Skeletal muscle satellite cell (primary cell): ENCODE data around the gene ZFP64.

Experiments
- H3K27me3 ChIP-seq: 2 replicates; pipeline ENCODE4 v1.7.0; 2013; ENCODE audit warnings: low read length; ENCODE audit not compliant: control insufficient read depth, insufficient read depth
- H3K36me3 ChIP-seq: 2 replicates; pipeline ENCODE4 v1.7.0; 2013; ENCODE audit warnings: mild to moderate bottlenecking, control low read depth, low read length; ENCODE audit not compliant: insufficient read depth
- H3K4me1 ChIP-seq: 2 replicates; pipeline ENCODE4 v1.7.0; 2013; ENCODE audit warnings: low read length; ENCODE audit not compliant: control insufficient read depth, insufficient read depth
- H3K4me2 ChIP-seq: 2 replicates; pipeline ENCODE4 v1.7.0; 2013; ENCODE audit warnings: mild to moderate bottlenecking, low read length
- H3K4me3 ChIP-seq: 2 replicates; pipeline ENCODE4 v1.7.0; 2013; ENCODE audit warnings: low read length
- H3K9ac ChIP-seq: 2 replicates; pipeline ENCODE4 v1.7.0; 2013; ENCODE audit warnings: mild to moderate bottlenecking, low read depth, low read length, moderate library complexity
- H3K9me3 ChIP-seq: replicated peaks from 2 replicates; pipeline ENCODE4 v1.7.0; 2013; ENCODE audit warnings: mild to moderate bottlenecking, control low read depth, low read length

Gene ZFP64

GRCh38 chr20:52127309-52127708 lies 64.3 kb downstream of the ZFP64 start:
- no peaks in the 10 kb centered on the region for H3K9me3 ChIP-seq
- H3K4me3 ChIP-seq = no peak overlapping the region
- H3K36me3 ChIP-seq = no peaks in the 10 kb centered on the region
- H3K9ac ChIP-seq = no peak overlapping the region
- H3K4me1 ChIP-seq = no peaks in the 10 kb centered on the region
- H3K4me2 ChIP-seq = no peak overlapping the region
- H3K27me3 ChIP-seq = no peaks in the 10 kb centered on the region

- H3K36me3 ChIP-seq = no peaks in the 10 kb centered on the region
- H3K9ac ChIP-seq = no peak overlapping the region
- no peak overlapping the region for H3K4me3 ChIP-seq
- no peaks in the 10 kb centered on the region for H3K4me1 ChIP-seq
- no peak overlapping the region for H3K4me2 ChIP-seq
- no peaks in the 10 kb centered on the region for H3K9me3 ChIP-seq
- H3K27me3 ChIP-seq = no peaks in the 10 kb centered on the region
These were observed 66.8 kb downstream of the ZFP64 start for GRCh38 chr20:52124821-52125220.

GRCh38 chr20:52118696-52119095 lies 72.9 kb downstream of the ZFP64 start:
- Histone ChIP-seq H3K27me3 (no peaks in the 10 kb centered on the region), H3K9ac (no peak overlapping the region), H3K4me2 (no peak overlapping the region), H3K36me3 (no peaks in the 10 kb centered on the region), H3K9me3 (no peaks in the 10 kb centered on the region), H3K4me3 (no peak overlapping the region), H3K4me1 (no peaks in the 10 kb centered on the region)

GRCh38 chr20:52118016-52118623 lies 73.5 kb downstream of the ZFP64 start:
- no peak overlapping the region for H3K4me2 ChIP-seq
- H3K4me3 ChIP-seq = no peak overlapping the region
- H3K4me1 ChIP-seq = no peaks in the 10 kb centered on the region
- H3K9ac ChIP-seq = no peak overlapping the region
- H3K27me3 ChIP-seq = no peaks in the 10 kb centered on the region
- no peaks in the 10 kb centered on the region for H3K9me3 ChIP-seq
- no peaks in the 10 kb centered on the region for H3K36me3 ChIP-seq

GRCh38 chr20:52110456-52110855 lies 81.1 kb downstream of the ZFP64 start:
- Histone ChIP-seq H3K9me3 (no peaks in the 10 kb centered on the region), H3K4me2 (no peak overlapping the region), H3K4me3 (no peak overlapping the region), H3K36me3 (no peaks in the 10 kb centered on the region), H3K4me1 (peaks cover under 1% of the 10 kb centered on the region), H3K27me3 (peaks cover 9% of the 10 kb centered on the region), H3K9ac (no peak overlapping the region)

GRCh38 chr20:52105442-52106422 lies 85.8 kb downstream of the ZFP64 start:
- Histone ChIP-seq H3K4me2 (peak overlapping the region; percentile 81), H3K36me3 (no peaks in the 10 kb centered on the region), H3K9ac (no peak overlapping the region), H3K4me1 (peaks cover 14% of the 10 kb centered on the region), H3K4me3 (peak overlapping the region; percentile 61), H3K9me3 (no peaks in the 10 kb centered on the region), H3K27me3 (peaks cover 42% of the 10 kb centered on the region)

- H3K9ac ChIP-seq = no peak overlapping the region
These were observed 86.8 kb downstream of the ZFP64 start for GRCh38 chr20:52104546-52105441.

GRCh38 chr20:52103913-52104545 lies 87.5 kb downstream of the ZFP64 start:
- H3K9ac ChIP-seq = no peak overlapping the region
- H3K4me3 ChIP-seq = peak overlapping the region; percentile 61
- no peaks in the 10 kb centered on the region for H3K36me3 ChIP-seq
- peak overlapping the region; percentile 81 for H3K4me2 ChIP-seq
- H3K4me1 ChIP-seq = peaks cover 14% of the 10 kb centered on the region
- H3K9me3 ChIP-seq = no peaks in the 10 kb centered on the region
- H3K27me3 ChIP-seq = peaks cover 42% of the 10 kb centered on the region

More at GRCh38 chr20:52104546-52105441, 86.8 kb downstream of the ZFP64 start:
- H3K4me2 ChIP-seq = peak overlapping the region; percentile 81
- H3K4me1 ChIP-seq = peaks cover 14% of the 10 kb centered on the region
- H3K27me3 ChIP-seq = peaks cover 42% of the 10 kb centered on the region
- H3K36me3 ChIP-seq = no peaks in the 10 kb centered on the region
- no peaks in the 10 kb centered on the region for H3K9me3 ChIP-seq
- H3K4me3 ChIP-seq = peak overlapping the region; percentile 61

- Histone ChIP-seq H3K4me1 (peaks cover 14% of the 10 kb centered on the region), H3K4me3 (no peak overlapping the region), H3K36me3 (no peaks in the 10 kb centered on the region), H3K9ac (no peak overlapping the region), H3K27me3 (peaks cover 42% of the 10 kb centered on the region), H3K4me2 (peak overlapping the region; percentile 81), H3K9me3 (no peaks in the 10 kb centered on the region)
These were observed 88.2 kb downstream of the ZFP64 start for GRCh38 chr20:52103335-52103912.

- Histone ChIP-seq H3K27me3 (peaks cover 42% of the 10 kb centered on the region), H3K9ac (no peak overlapping the region), H3K4me2 (no peak overlapping the region), H3K4me3 (no peak overlapping the region), H3K9me3 (no peaks in the 10 kb centered on the region), H3K4me1 (peaks cover 14% of the 10 kb centered on the region), H3K36me3 (no peaks in the 10 kb centered on the region)
These were observed 89.0 kb downstream of the ZFP64 start for GRCh38 chr20:52102559-52102958.
